Measurements from ENCODE around the gene MPZL2.

DNA sequence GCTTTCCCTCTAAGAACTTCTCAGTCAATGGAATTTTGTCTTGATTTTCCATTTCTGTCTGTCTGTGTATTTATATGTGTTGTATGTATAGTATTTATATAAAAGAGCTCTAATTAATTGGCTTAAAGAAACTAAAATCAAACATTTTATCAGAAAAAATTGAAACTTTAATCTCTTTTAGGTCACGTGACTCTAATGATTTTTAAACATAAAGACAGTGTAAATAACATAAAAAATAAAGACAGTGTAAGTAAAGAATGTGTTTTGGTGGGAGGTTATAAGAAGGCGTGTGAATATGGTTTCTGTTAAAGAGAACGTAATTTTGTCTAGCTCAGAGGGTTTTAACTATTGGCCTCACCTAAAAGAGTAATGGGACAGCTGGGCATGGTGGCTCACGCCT lies 41.7 kb downstream of the MPZL2 start:
- TF ChIP-seq POLR2A (IDR thresholded peaks at IDR 0.05), result no peak
- TF ChIP-seq, protein P1, sequence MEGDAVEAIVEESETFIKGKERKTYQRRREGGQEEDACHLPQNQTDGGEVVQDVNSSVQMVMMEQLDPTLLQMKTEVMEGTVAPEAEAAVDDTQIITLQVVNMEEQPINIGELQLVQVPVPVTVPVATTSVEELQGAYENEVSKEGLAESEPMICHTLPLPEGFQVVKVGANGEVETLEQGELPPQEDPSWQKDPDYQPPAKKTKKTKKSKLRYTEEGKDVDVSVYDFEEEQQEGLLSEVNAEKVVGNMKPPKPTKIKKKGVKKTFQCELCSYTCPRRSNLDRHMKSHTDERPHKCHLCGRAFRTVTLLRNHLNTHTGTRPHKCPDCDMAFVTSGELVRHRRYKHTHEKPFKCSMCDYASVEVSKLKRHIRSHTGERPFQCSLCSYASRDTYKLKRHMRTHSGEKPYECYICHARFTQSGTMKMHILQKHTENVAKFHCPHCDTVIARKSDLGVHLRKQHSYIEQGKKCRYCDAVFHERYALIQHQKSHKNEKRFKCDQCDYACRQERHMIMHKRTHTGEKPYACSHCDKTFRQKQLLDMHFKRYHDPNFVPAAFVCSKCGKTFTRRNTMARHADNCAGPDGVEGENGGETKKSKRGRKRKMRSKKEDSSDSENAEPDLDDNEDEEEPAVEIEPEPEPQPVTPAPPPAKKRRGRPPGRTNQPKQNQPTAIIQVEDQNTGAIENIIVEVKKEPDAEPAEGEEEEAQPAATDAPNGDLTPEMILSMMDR (IDR thresholded peaks at IDR 0.05), result no peak
